ENCODE data around the gene JMJD4.

- TF ChIP-seq POLR2A (IDR thresholded peaks at IDR 0.05) (no peak), CTCF (IDR thresholded peaks at IDR 0.05) (no peak)
Observed at GRCh38 chr1:227747382-227747781, 12.3 kb upstream of the JMJD4 start.
